Activated CD4-positive, alpha-beta memory T cell treated with anti-CD3 and anti-CD28 coated beads for 36 hours (primary cell): ENCODE results near the gene SH3D21. TPM values are rescaled to one million over a fixed set of nuclear protein-coding genes. Genes with fewer than 3 reads are reported as not detected.

Source experiments
- CTCF ChIA-PET: fragments of 350-600 bp; sonication (Branson Sonifier 250); formaldehyde crosslinking; loops from one replicate; lab custom pipeline; 2021; ENCODE audit warnings: antibody characterized with exemption, inconsistent platforms; lab: Charles Lee
- POLR2A ChIA-PET: fragments of 350-600 bp; sonication (Branson Sonifier 250); formaldehyde crosslinking; loops from one replicate; lab custom pipeline; 2021; ENCODE audit warnings: antibody characterized with exemption; lab: Charles Lee
- DNase-seq: peaks from one replicate; pipeline ENCODE4 v3.0.0-alpha.2; 2020
- H3K27ac Mint-ChIP-seq: one replicate; pipeline ENCODE4 v1.8.0; 2021; ENCODE audit warnings: mixed read lengths
- H3K27me3 Mint-ChIP-seq: one replicate; pipeline ENCODE4 v1.8.0; 2021; ENCODE audit warnings: mixed read lengths
- H3K36me3 Mint-ChIP-seq: one replicate; pipeline ENCODE4 v1.8.0; 2021; ENCODE audit warnings: mixed read lengths
- H3K4me1 Mint-ChIP-seq: one replicate; pipeline ENCODE4 v1.8.0; 2021; ENCODE audit warnings: low read depth, mixed read lengths
- H3K4me3 Mint-ChIP-seq: one replicate; pipeline ENCODE4 v1.8.0; 2021; ENCODE audit warnings: mild to moderate bottlenecking, mixed read lengths
- H3K9me3 Mint-ChIP-seq: one replicate; pipeline ENCODE4 v1.8.0; 2021; ENCODE audit warnings: mixed read lengths
- intact Hi-C: fragments of 100-400 bp; cut with micrococcal nuclease; formaldehyde crosslinking; loops from one replicate; pipeline ENCODE4 v1.15.1; 2023
- total RNA-seq, 2 experiments: library from RNA; stranded (reverse); gene quantifications; one replicate each; pipeline ENCODE4 v1.2.3, GENCODE V29; 2021

The SH3D21 gene
- total RNA-seq, result 10 to 100 TPM; 16.9 to 18.1 TPM

- Mint-ChIP-seq H3K27me3 (no peaks in the 10 kb centered on the region), H3K36me3 (peaks cover 37% of the 10 kb centered on the region), H3K4me3 (peak within 1 kb of the TSS; percentile 95), H3K27ac (peak within 1 kb of the TSS; percentile 93), H3K4me1 (peaks cover 49% of the 10 kb centered on the region), H3K9me3 (no peaks in the 10 kb centered on the region)
- ChIA-PET CTCF (interaction anchor here (0.7 to 2.2 kb wide), 7 partner anchors 21 to 210 kb away, joined by 3 to 17 read pairs (median 5); partner anchors contain the start of gene TRAPPC3), POLR2A (interaction anchor here (0.7 to 3.2 kb wide), 11 partner anchors 9 to 157 kb away, joined by 3 to 26 read pairs (median 4); partner anchors contain the start of genes EVA1B and THRAP3)
- intact Hi-C loops, result loop anchor here (1.0 to 2.0 kb wide), 2 partner anchors 17 to 114 kb away; partner anchors contain the start of gene EVA1B
- peak; percentile 71 for DNase-seq
These were observed at the start of gene SH3D21 for GRCh38 chr1:36306210-36306901. Gene SH3D21, plus strand, starts transcription at chr1:36306368. Its CDS starts 53 bp downstream, at chr1:36306421.

GRCh38 chr1:36256558-36257374 lies 49.4 kb upstream of the SH3D21 start:
- POLR2A ChIA-PET, result no interaction called here
- intact Hi-C loops, result no loop called here
- no peak overlapping the region for H3K27ac Mint-ChIP-seq
- H3K27me3 Mint-ChIP-seq, result no peaks in the 10 kb centered on the region
- H3K4me1 Mint-ChIP-seq, result peaks cover 36% of the 10 kb centered on the region
- CTCF ChIA-PET, result interaction anchor here (0.5 kb wide), 1 partner anchor 1286 kb away, joined by 3 read pairs; no protein-coding TSS in a partner anchor
- peaks cover 20% of the 10 kb centered on the region for H3K36me3 Mint-ChIP-seq
- no peaks in the 10 kb centered on the region for H3K9me3 Mint-ChIP-seq
- H3K4me3 Mint-ChIP-seq, result no peak overlapping the region
- DNase-seq, result no peak

DNA sequence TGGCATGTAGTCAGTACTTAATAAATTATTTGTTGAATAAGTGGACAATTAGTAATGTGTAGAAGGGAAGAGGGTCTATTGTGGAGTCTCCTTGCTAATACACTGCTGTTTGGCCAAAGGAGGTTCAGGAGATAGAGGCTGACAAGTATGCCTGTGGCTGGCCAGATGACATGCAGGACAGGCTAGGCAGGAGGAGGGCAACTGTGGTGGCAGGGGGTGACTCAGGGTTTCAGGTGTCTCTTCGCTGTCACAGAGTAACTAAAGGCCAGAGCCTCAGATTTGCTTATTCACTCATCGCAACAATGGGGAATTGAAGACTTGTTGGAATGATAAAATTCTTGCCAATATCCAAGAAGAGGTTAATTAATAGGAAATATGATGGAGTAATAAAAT lies 48.8 kb upstream of the SH3D21 start:
- no peaks in the 10 kb centered on the region for H3K9me3 Mint-ChIP-seq
- no peak overlapping the region for H3K4me3 Mint-ChIP-seq
- POLR2A ChIA-PET, result no interaction called here
- CTCF ChIA-PET, result no interaction called here
- peaks cover 22% of the 10 kb centered on the region for H3K36me3 Mint-ChIP-seq
- DNase-seq, result peak; percentile 38
- H3K27me3 Mint-ChIP-seq, result no peaks in the 10 kb centered on the region
- intact Hi-C loops, result no loop called here
- peaks cover 33% of the 10 kb centered on the region for H3K4me1 Mint-ChIP-seq
- H3K27ac Mint-ChIP-seq, result no peak overlapping the region

- intact Hi-C loops, result no loop called here
- Mint-ChIP-seq H3K9me3 (no peaks in the 10 kb centered on the region), H3K27me3 (no peaks in the 10 kb centered on the region), H3K4me1 (peaks cover 28% of the 10 kb centered on the region), H3K36me3 (peaks cover 19% of the 10 kb centered on the region), H3K27ac (no peak overlapping the region), H3K4me3 (no peak overlapping the region)
- ChIA-PET POLR2A (no interaction called here), CTCF (no interaction called here)
- DNase-seq, result no peak
These were observed 47.2 kb upstream of the SH3D21 start for GRCh38 chr1:36258960-36259344.

GRCh38 chr1:36268981-36269380 lies 37.2 kb upstream of the SH3D21 start:
- peaks cover 22% of the 10 kb centered on the region for H3K36me3 Mint-ChIP-seq
- no peak overlapping the region for H3K27ac Mint-ChIP-seq
- intact Hi-C loops, result no loop called here
- POLR2A ChIA-PET, result interaction anchor here (0.7 kb wide), 1 partner anchor 22 kb away, joined by 3 read pairs; no protein-coding TSS in a partner anchor
- CTCF ChIA-PET, result interaction anchor here (0.6 to 1.9 kb wide), 3 partner anchors 17 to 31 kb away, joined by 3 to 6 read pairs (median 3); no protein-coding TSS in a partner anchor
- peaks cover 24% of the 10 kb centered on the region for H3K4me1 Mint-ChIP-seq
- DNase-seq, result no peak
- no peaks in the 10 kb centered on the region for H3K9me3 Mint-ChIP-seq
- H3K4me3 Mint-ChIP-seq, result no peak overlapping the region
- H3K27me3 Mint-ChIP-seq, result no peaks in the 10 kb centered on the region

DNA sequence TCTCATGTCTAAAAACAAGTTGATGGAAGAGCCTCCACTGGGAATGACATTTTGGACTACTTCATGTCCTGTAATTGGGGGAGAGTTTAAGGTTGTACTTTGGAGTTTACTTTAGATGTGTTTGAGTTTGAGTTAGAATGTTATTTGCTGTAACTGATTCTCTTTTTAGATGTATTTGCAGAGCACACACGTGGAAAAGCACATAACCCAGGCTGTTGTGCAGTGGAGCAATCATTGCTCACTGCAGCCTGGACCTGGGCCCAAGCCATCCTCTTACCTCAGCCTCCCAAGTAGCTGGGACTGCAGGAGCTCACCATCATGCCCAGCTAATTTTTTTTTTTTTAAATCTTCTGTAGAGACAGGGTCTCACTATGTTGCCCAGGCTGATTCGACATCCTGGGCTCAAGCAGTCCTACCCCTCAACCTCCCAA lies 36.7 kb upstream of the SH3D21 start:
- no peak for DNase-seq
- Mint-ChIP-seq H3K9me3 (no peaks in the 10 kb centered on the region), H3K4me1 (peaks cover 21% of the 10 kb centered on the region), H3K27me3 (no peaks in the 10 kb centered on the region), H3K4me3 (no peak overlapping the region), H3K36me3 (peaks cover 22% of the 10 kb centered on the region), H3K27ac (no peak overlapping the region)
- ChIA-PET CTCF (interaction anchor here (0.6 to 1.9 kb wide), 3 partner anchors 16 to 31 kb away, joined by 3 to 6 read pairs (median 3); no protein-coding TSS in a partner anchor), POLR2A (no interaction called here)
- intact Hi-C loops, result no loop called here

- Mint-ChIP-seq H3K36me3 (peaks cover 23% of the 10 kb centered on the region), H3K27me3 (no peaks in the 10 kb centered on the region), H3K4me3 (no peak overlapping the region), H3K4me1 (peaks cover 14% of the 10 kb centered on the region), H3K9me3 (no peaks in the 10 kb centered on the region), H3K27ac (no peak overlapping the region)
- no peak for DNase-seq
- intact Hi-C loops, result no loop called here
- CTCF ChIA-PET, result no interaction called here
- POLR2A ChIA-PET, result no interaction called here
These were observed 33.1 kb upstream of the SH3D21 start for GRCh38 chr1:36273024-36273423.

GRCh38 chr1:36274201-36274600 lies 32.0 kb upstream of the SH3D21 start:
- POLR2A ChIA-PET, result no interaction called here
- CTCF ChIA-PET, result interaction anchor here (1.6 kb wide), 1 partner anchor 11 kb away, joined by 7 read pairs; no protein-coding TSS in a partner anchor
- Mint-ChIP-seq H3K27ac (no peak overlapping the region), H3K9me3 (no peaks in the 10 kb centered on the region), H3K36me3 (peaks cover 19% of the 10 kb centered on the region), H3K4me1 (peaks cover 18% of the 10 kb centered on the region), H3K27me3 (no peaks in the 10 kb centered on the region), H3K4me3 (no peak overlapping the region)
- no peak for DNase-seq
- intact Hi-C loops, result no loop called here

DNA sequence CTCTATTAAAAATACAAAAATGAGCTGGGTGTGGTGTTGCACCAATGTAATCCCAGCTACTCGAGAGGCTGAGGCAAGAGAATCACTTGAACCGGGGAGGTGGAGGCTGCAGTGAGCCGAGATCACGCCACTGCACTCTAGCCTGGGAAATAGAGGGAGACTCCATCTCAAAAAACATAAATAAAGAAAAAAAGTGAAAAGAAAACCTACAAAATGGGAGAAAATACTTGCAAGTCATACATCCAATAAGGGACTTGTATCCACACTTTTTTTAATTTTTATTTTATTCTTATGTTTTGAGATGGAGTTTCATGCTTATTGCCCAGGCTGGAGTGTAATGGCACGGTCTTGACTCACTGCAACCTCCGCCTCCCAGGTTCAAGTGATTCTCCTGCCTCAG lies 29.5 kb upstream of the SH3D21 start:
- DNase-seq, result no peak
- H3K36me3 Mint-ChIP-seq, result peaks cover 16% of the 10 kb centered on the region
- no peaks in the 10 kb centered on the region for H3K27me3 Mint-ChIP-seq
- no peak overlapping the region for H3K27ac Mint-ChIP-seq
- CTCF ChIA-PET, result no interaction called here
- peaks cover 37% of the 10 kb centered on the region for H3K4me1 Mint-ChIP-seq
- intact Hi-C loops, result no loop called here
- H3K9me3 Mint-ChIP-seq, result no peaks in the 10 kb centered on the region
- POLR2A ChIA-PET, result no interaction called here
- no peak overlapping the region for H3K4me3 Mint-ChIP-seq

DNA sequence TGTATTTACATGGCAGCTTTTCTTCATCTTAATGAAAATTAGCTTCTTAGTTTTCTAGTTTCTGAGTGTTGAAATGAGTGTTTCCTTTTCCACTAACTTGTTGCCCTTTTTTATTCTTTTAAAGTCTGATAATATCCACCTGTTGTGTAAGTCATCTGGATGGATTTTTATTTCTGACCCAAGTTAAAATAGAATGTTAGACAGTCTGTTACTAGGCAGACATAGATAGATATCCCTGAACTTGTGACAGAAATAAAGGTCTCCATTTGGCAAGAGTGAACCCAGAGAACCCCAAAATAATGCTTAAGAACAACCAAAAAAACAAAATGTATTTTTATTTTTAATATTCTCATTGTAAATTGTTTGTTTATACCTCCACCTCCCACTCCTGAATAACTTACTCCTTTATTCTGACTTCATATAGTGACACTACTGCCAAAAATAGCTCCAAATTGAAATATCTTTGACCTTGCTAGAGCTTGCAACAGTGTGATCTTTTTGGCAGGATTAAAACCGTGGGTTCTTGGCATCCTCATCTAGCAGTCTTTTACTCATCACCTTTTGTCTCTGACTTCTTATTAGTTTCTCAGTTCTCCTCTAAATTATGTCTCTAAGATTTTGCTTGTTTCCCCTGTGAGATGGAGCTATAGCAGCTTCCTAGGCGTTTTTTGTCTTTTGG lies 26.9 kb upstream of the SH3D21 start:
- DNase-seq, result no peak
- H3K4me3 Mint-ChIP-seq, result no peak overlapping the region
- POLR2A ChIA-PET, result no interaction called here
- peak overlapping the region; percentile 18 for H3K27ac Mint-ChIP-seq
- peaks cover 10% of the 10 kb centered on the region for H3K36me3 Mint-ChIP-seq
- intact Hi-C loops, result no loop called here
- no peaks in the 10 kb centered on the region for H3K9me3 Mint-ChIP-seq
- CTCF ChIA-PET, result interaction anchor here (0.6 to 5.7 kb wide), 6 partner anchors 21 to 259 kb away, joined by 3 to 38 read pairs (median 3); partner anchors contain the start of gene TRAPPC3
- H3K4me1 Mint-ChIP-seq, result peaks cover 38% of the 10 kb centered on the region
- H3K27me3 Mint-ChIP-seq, result no peaks in the 10 kb centered on the region

GRCh38 chr1:36279789-36280296 lies 26.3 kb upstream of the SH3D21 start:
- DNase-seq, result no peak
- CTCF ChIA-PET, result interaction anchor here (0.6 to 5.7 kb wide), 4 partner anchors 20 to 258 kb away, joined by 3 to 38 read pairs (median 3); partner anchors contain the start of gene TRAPPC3
- intact Hi-C loops, result loop anchor here (5.0 kb wide), 1 partner anchor 183 kb away; no protein-coding TSS in a partner anchor
- no peaks in the 10 kb centered on the region for H3K27me3 Mint-ChIP-seq
- H3K4me1 Mint-ChIP-seq, result peaks cover 38% of the 10 kb centered on the region
- H3K4me3 Mint-ChIP-seq, result no peak overlapping the region
- POLR2A ChIA-PET, result interaction anchor here (2.1 kb wide), 1 partner anchor 21 kb away, joined by 9 read pairs; no protein-coding TSS in a partner anchor
- H3K27ac Mint-ChIP-seq, result peak overlapping the region; percentile 68
- no peaks in the 10 kb centered on the region for H3K9me3 Mint-ChIP-seq
- H3K36me3 Mint-ChIP-seq, result peaks cover 9% of the 10 kb centered on the region
